Activated CD4-positive, alpha-beta T cell treated with anti-CD3 and anti-CD28 coated beads, Interleukin-2, amount 50 U/mL, for 48 hours (primary cell): Measurements from ENCODE around the gene COL13A1.

Source experiments
- DNase-seq, 2 experiments: peaks; one replicate each; pipeline ENCODE4 v3.0.0-alpha.2; 2020

Gene COL13A1

DNA sequence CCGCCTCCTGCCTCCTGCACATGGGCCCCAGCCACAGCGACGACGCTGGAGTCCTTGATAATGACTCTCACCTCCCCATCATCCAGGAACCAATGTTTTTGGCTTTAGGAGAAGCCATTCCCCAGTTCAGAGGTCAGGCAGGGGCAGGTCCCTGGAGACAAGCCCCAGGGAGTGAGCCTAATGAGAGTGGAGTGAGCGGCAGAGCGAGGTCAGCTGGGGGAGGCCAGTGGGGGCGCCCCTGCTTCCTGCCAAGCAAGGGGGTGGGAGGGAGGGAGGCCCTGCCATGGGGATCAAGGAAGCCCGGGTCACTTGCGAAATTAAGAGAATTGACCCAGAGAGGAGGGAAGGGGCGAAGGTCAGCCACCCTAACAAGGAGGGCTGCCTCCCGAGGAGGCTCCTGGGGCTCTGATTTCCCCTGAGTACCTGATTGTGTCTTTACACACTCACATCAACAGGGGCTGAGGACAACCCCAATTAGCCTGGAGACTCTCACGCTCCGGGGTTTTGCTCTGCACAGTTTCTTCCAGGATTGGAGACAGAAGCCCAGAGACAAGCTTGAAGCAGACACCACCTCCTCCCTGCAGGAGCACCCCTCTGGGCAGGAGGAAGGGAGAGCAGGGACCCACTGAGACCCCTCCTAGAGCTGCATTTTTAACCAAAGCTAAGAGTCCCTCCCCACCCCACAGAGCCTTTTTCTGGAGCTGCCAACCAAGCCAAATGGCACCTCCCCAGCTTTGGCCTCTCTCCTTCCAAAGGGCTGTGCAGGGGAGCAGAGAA lies 112.1 kb downstream of the COL13A1 start:
- DNase-seq = no peak

DNA sequence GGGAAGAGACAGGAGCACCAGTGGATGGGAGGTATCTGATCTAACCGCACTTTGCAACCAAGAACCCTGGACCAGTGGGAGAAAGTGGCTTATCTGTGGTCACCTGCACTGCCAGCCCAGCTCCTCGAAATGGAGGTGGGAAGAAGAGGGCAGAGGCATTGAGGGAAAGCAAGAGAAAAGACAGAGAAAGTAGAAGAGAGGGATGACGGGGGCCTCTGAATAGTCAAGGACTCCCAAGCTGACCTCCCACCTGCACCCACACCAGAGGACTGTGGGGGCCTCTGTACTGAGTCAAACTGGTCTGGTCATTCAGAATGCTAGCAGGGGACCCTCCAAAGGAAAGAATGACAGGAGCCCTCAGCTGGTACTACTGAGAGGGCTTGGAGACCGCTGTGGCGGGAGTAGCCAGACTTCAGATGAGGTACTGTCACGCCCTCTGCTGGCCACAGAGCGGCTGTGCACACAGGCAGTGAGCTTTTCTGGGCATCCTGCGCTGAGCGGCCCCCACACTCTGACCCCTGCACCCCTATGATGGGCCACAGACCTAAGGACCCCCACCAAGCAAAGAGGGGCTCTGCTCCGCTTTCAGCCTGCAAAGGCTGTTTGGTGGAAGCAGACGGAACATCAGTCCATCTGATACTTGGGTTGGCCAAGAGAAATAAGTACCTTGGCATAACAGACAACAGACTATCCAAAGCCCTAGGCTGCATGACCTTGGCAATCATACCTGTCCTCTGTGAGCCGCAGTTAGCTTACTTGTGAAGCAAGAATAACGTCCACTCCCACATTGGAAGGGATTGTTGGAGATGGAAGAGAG lies 112.9 kb downstream of the COL13A1 start:
- peak; percentile 64 to 70 for DNase-seq

DNA sequence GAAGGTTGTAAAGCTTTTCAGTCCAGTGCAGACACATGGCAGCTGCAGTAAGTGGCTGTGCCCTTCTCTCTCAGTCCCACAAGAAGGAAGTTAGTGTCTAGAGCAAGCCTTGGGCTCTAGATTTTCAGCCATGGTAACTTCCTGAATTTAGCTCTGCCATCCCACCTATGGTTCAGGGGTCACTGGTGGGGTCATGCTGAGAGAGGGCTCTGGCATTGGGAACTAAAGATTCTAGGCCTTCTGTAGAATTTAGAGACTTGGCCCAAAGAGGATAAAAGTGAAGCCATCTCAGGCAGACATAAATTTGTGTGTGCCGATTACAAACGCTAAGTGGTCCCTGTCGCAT lies 113.5 kb downstream of the COL13A1 start:
- DNase-seq = no peak

DNA sequence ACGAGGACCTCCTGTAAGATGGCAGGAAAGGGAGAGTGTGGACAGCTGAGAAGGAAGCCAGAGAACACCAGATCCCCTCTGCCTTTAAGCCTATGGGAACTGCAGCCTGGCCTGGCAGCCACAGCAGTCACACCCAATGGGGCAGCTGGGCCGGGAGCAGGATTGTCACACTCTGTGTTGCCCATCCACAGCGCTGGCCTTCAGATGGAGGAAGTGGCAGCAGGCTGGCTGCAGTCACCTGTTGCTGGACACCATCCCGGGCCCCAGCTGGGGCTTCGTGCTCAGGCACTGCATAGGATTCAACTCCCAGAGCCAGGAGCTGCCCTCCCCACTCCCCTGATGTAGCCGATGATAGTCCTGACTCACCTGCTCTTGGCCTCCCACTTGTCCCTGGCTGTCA lies 114.4 kb downstream of the COL13A1 start:
- no peak for DNase-seq

DNA sequence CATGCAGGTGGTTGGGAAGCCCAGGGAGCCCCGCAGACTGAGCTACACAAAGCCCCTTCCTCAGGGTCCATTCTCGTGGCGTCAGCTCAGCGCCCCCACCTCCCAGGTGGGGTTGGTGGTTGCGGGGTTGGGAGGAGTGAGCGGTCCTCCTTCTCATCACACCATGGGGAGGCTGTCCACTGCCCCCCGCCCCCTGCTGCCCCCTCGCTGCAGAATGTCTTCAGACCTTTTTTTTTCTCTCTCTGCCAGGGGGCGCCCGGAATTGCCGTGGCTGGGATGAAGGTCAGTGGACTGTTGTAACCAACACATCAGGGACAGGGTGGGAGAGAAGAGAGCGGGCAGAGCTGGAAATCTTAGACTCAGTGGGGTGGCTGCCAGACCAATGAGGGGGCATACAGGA lies 116.3 kb downstream of the COL13A1 start:
- DNase-seq = no peak

DNA sequence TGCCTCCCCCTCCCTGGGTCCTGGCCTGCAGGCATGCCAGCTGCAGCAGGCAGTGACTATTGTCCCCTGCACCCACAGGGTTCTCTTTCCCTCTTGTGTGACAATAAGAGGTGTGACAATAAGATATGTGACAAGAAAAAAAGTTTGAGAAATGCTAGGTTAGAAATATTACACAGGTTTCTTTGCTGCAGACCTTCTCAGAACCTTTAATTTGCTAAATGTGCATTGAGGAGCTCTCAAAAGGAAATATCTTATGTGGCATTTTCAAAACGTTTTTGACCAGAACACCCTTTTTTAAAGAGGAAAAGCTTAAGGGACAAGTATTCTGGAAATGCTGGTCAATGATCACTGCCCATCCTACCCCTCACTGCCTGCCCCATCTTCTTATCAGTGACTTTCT lies 117.5 kb downstream of the COL13A1 start:
- no peak for DNase-seq

DNA sequence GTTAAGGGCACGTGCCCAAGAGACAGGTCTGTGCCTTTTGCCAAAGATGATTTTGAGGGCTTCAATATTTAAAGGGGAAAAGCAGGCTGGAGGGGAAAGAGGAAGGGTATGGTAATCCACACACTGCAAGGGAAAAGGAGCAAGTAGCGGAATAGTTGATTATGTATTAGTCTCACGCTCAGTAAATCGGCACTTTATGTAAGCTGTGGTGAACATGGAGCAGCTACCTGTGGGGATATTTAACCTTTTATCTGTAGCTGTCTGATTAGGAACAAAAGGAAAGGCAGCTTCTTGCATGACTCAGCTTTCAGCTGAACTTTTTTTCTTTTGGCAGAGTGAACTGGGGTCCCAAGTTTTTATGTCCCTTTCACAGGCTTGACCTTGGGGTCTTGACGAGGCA lies 123.4 kb downstream of the COL13A1 start:
- no peak for DNase-seq

DNA sequence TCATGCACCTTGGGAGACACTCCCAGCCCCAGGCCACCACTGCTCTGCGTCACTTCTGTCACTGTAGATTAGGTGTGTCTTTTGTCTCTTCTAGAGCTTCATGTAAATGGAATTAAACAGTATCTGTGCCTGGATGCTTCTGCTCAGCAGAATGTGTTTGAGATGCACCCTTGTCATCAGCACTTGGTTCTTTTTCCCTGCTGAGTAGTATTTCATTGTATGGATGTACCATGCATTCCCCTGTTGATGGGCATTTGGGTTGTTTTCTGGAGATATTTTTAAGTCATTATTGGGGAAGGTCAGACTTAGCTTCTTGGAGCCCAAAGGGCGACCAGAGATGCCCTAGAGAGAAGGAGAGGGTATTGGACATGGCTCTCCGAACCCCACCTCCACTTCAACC lies 126.6 kb downstream of the COL13A1 start:
- no peak for DNase-seq

DNA sequence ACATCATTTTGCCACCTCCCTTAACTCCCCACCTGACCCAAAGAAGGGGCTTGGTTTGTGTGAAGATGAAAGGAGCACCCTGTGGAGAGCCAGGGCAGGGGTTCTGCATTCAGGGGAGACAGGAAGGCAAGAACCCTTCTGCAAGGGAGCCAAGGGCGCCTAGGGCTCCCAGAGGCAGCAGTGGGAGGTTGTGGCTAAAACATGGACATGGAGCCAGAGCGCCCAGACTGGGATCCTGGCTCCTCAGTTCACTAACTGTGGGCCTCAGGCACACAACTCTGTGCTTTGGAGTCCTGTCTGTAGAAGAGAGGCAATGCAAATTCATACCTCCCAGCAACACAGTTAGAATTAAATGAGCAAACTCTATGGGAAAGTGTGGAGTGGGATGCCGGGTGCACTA lies 127.9 kb downstream of the COL13A1 start:
- no peak for DNase-seq

DNA sequence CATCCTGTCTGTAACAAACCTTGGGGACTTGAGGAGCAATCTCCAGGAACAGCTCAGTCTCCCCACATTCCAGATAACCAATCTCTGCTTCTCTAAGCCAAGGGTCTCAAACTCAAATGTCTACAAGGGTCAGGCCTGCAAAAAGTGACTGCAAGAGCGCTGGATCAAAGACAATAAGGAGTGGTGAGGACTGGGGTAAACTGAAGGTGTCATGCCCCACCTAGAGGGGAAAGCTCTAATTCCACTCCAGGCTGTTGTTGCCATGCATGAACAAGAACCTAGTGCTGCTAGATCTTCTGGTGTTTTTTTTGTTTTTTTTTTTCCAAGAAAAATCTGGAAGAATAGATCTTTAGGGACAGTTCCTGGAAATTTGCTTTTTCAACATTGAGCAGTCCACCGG lies 133.1 kb downstream of the COL13A1 start:
- no peak for DNase-seq

DNA sequence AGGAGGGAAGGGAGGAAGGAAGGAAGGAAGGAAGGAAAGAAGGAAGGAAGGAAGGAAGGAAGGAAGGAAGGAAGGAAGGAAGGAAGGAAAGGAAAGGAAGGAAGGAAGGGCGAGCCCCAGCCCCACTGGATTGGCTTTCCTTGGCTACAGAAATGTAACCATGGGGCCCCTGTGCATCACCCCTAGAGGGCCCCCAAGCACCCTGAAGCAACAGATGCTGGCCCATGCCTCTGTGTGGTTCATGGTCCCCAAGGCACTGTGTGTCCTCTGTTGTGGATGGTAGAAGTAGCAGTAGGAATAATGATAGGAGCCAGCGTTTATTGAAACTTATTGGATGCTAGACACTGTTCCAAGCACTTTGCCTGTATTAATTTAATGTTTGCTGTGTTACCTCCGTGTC lies 134.4 kb downstream of the COL13A1 start:
- no peak for DNase-seq

DNA sequence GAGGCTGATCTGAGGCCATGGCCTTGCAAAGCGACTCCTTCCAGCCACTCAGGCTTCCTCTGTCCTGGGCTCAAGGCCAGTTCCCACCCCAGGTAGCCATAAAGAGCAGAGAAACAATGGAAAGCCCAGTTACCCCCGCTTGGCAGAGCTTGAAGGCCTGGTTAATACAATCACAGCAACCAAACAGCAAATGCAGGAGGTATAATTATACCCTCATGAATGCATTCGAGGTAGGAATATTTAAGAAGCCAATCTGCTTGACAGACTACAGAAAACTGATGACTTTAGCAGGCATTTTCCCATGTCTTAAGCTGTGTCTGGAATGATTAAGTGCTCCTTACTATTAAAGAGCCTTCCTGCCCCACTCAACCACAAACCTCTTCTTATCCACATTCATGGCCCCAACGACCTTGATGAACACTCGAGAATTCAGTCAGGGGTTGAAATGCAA lies 136.9 kb downstream of the COL13A1 start:
- DNase-seq = no peak

DNA sequence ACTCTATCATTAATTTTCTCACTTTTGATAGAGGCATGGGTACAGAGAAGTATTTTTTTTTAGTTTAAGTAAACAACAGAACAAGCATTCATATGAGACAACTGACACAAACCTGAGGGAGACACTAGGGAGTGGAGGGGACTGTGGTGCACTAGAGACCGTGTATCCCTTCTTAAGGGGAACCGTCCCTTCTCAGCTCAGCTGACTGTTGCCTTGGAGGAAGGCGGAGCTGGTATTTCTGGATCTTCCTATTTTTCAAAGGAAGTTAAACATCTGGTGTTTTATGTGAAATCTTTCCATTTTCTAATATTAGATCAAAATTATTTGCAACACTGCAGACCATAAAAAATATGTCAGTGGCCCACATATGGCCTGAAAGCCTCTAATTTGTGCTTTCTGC lies 137.4 kb downstream of the COL13A1 start:
- no peak for DNase-seq

DNA sequence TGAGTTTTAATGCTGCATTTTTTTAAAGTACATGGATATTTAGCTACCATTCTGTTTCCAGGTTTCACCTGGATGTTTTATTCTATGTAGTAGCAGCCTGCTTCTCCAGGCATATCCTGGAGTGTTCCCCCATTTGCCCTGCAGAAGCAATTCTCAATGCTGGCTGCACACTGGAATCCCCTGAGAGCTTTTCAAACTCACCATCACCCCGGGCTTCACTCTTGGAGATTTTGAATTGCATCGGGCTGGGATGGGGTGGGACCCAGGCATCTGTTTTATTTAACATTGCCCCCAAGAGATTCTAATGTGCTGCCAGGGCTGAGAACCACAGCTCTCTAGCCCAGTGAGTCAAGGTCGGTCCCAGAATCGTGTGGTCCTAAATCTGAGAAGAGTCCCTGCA lies 137.8 kb downstream of the COL13A1 start:
- DNase-seq = no peak

DNA sequence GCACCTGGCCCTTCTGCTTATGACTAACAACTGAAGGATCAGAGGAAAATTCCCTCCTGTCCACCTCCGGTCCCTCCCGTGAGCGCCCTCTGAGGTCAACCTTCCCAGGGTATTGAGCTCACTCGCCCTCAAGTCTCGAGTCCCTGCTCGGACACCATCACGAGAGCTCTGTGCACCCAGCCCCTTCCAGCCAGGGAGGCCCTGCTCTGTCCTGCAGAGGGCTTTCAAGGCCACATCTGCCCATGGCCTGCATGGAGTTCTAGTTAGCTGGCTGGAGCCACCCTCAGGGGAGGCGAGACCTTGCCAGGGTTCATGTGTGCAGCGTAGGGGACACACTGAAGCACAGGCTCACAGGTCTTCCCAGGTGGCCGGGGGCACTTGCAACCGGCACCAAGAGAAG lies 140.0 kb downstream of the COL13A1 start:
- DNase-seq = no peak

DNA sequence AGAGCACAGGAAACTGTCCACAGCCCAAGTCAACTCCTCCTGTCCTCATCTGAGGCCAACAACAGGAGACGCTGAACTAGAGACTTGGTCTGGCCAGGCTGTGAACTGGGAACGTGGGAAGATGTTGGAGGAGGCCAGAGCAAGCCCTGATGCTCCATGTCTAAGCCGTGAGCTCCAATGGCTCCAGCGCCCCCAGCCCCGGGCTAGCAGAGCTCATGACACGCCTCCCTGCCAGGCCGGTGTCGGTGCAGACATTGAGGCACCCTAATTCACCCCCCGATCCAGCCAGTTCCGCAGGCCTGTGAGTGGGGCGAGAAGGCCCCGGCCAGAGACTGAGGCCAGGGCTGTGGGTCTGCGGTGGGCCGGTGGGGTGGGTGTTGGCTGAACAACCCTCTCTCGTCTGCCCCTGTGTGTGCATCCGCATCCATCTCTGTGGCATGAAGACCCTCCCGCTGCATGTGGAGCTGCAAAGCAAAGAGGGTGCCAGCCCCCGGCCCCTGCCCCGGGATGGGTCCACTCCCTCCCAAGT lies 141.7 kb downstream of the COL13A1 start:
- DNase-seq = no peak

DNA sequence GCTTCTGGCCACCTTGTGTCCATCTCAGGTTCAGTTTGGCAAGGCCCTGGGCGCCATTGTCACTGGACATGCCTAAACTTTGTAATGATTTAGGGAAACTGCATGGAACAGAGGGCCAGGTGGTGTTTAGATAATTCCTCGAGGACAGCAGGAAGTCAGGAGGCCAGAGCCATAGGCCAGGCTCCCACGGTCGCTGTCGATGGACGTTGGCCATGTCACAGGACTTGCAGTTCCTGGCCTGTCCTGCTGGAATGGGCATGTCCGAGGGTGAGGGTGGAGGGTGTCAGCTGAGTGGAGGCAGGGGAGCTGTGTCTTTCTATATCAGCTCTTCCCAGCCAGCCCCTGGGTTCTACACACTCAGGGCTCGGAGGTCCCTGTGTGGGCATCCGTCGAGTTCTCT lies 143.1 kb downstream of the COL13A1 start:
- DNase-seq = no peak

DNA sequence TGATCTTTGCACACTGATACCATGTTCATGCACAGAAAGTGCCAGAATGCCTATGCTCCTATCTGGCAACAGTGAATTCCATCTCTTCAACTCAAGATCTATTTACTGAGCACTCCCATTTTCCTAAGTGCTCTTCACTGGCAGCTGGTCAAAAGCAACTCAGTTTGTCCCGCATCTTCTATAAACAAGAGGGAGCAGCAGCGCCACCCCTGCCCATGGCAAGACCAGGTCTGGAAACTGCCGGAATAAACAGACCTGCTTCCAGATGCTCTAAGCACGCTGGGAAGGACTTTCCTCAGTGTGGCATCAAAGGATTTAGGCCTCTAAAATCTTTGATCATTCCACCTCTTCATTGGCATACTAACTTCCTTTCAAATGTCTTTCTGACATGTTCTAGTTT lies 146.6 kb downstream of the COL13A1 start:
- DNase-seq = no peak

DNA sequence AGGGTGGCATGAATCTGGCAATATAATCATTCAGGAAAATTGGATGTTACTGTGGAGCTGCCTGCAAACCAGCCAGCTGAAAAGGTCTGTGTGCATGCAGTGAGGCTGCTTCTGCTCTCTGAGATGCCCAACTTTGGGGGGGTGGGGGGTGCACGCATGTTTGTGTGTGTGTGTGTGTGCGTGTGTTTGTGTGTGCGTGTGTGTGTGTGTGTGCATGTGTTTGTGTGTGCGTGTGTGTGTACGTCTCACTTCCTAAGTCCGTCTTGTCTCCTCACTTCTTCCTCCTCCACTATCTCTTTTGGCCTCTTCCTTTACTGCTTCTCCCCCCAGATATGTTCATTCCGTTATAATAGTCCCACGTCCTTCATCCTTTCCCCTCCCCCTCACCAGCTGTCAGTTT lies 148.1 kb downstream of the COL13A1 start:
- no peak for DNase-seq

DNA sequence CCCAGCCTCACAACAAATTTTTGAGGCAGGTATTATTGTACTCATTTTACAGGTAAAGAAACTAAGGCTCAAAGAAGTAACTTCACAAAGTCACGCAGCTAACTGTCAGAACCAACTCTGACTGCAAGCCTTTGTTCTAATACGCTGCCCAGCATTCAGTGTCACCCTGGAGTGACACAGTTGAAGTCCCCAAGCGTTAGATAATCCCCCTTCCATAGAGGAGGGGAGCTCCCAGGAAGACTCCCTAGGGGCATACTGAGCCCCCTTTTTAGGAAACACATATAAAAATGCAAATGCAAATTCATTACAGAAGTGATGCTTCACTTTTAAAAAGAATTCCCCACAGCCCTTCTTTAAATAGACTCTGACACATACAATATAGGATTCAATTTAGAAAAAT lies 150.0 kb downstream of the COL13A1 start:
- no peak for DNase-seq

DNA sequence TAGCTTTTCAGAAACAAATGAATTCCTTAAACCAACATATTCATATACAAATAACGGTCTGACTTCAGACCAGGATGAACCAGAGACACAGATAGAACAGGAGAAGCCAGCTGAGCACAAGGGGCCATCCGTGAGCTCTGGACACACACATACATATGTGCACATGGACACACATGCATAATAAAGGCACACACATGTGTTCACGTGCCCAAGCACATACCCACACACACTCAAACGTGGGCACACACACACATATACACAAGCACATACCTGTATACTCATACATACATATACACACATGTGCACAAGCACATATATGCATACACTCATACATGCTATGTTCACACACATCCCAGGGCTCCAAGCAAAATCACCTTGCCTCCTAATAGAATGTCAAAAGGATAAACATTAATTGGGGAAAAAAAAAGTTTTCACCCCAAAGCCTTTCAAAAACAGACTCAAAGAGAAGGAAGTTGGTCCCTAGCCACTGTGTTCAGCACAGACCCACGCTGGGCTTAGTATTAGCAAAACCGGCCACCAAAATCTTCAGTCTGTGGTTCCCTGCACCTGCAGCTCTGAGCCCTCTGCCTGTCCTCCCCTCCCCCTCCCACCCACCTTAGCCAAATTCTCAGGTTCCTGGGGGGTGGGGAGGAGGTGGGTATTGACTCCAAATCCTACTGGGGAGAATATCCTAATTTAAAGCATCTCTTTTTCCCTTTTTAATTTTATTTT lies 150.5 kb downstream of the COL13A1 start:
- no peak for DNase-seq

DNA sequence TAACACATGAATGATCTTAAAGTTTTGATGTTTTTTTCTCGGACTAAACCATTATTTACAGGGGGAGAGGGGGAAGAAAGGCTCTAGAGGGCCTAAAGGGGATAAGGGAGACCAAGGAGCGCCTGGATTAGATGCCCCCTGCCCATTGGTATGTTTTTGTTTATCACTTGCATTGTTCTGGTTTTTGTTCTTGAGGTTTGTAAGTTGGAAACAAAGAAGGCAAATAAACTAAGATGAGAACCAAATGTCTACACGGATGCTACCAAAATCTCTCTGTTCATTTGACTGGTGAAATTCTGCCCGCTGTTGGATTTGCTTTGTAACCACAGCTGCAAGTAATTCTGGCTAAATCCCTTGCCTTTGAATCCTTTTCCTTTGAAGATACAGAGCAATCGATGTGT lies 151.1 kb downstream of the COL13A1 start:
- DNase-seq = no peak

DNA sequence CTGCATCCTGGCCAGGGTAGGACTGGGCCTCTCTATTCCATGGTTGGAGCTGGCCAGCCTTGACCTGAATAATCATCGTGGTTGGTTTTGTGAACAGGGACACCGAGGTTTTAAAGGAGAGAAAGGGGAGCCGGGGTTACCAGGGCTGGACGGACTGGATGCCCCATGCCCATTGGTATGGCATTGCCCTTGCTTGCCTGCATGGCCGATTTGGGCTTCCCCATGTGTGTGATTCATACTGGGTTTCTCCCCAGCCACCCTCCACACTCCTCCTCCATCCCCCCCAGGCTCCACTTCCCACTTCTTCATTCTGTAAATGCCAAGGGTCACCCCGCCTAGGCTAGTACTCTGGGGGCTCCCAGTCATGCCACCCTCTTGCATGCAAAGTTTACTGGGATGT lies 152.1 kb downstream of the COL13A1 start:
- no peak for DNase-seq
